OCI-LY7 (cell line): ENCODE measurements around the gene B4GALT6. TPM values are rescaled to one million over a fixed set of nuclear protein-coding genes. Genes with fewer than 3 reads are reported as not detected.

Experiments
- BruUV-seq: library from RNA; stranded (reverse); fragments of 400-500 nt; replicated peaks from 2 replicates; lab custom pipeline; 2021; lab: Mats Ljungman, UMichigan
- CTCF ChIA-PET: fragments of 300-600 bp; sonication (Branson Sonifier 250); formaldehyde crosslinking; loops from one replicate; lab custom pipeline; 2022; ENCODE audit warnings: antibody characterized with exemption; ENCODE audit not compliant: unreplicated experiment; lab: Charles Lee
- POLR2A ChIA-PET: fragments of 300-600 bp; sonication (Branson Sonifier 250); formaldehyde crosslinking; loops from one replicate; lab custom pipeline; 2022; ENCODE audit warnings: antibody characterized with exemption; lab: Charles Lee
- DNase-seq: peaks from one replicate; pipeline ENCODE4 v3.0.0-alpha.2; 2015; ENCODE audit warnings: low spot score
- H2AFZ ChIP-seq: fragments of 200-600 bp; sonication (generic), shearing (Covaris generic); 2 replicates; pipeline ENCODE4 v1.6.1; 2014; ENCODE audit warnings: mild to moderate bottlenecking, antibody characterized with exemption, low read length, moderate library complexity
- H3K27ac ChIP-seq: fragments of 200-600 bp; sonication (generic); 2 replicates; pipeline ENCODE4 v1.5.1; 2014; ENCODE audit warnings: mixed run types, low read depth, mild to moderate bottlenecking, moderate library complexity, low read length, inconsistent platforms; ENCODE audit not compliant: poor library complexity, severe bottlenecking
- H3K36me3 ChIP-seq: fragments of 200-600 bp; sonication (generic); 2 replicates; pipeline ENCODE4 v1.6.1; 2014; ENCODE audit warnings: mild to moderate bottlenecking, antibody characterized with exemption, low read length, moderate library complexity, mixed read lengths; ENCODE audit not compliant: insufficient read depth
- H3K4me1 ChIP-seq: fragments of 200-600 bp; sonication (generic); 2 replicates; pipeline ENCODE4 v1.5.1; 2014; ENCODE audit warnings: mild to moderate bottlenecking, low read length; ENCODE audit not compliant: insufficient read depth, poor library complexity, severe bottlenecking
- H3K4me2 ChIP-seq: fragments of 200-600 bp; sonication (generic); 2 replicates; pipeline ENCODE4 v1.6.1; 2014; ENCODE audit warnings: mild to moderate bottlenecking, low read length
- H3K4me3 ChIP-seq: fragments of 200-600 bp; sonication (generic); 2 replicates; pipeline ENCODE4 v1.5.1; 2014; ENCODE audit warnings: mild to moderate bottlenecking, low read depth, low read length; ENCODE audit not compliant: poor library complexity, severe bottlenecking
- H3K79me2 ChIP-seq: fragments of 200-600 bp; sonication (generic); 2 replicates; pipeline ENCODE4 v1.6.1; 2016; ENCODE audit warnings: low read depth, mild to moderate bottlenecking, low read length, moderate library complexity, mixed read lengths; ENCODE audit not compliant: insufficient read depth
- H3K9me2 ChIP-seq: fragments of 200-600 bp; sonication (generic); 2 replicates; pipeline ENCODE4 v1.6.1; 2016; ENCODE audit warnings: mild to moderate bottlenecking, low read length, mixed read lengths; ENCODE audit not compliant: insufficient read depth
- H3K9me3 ChIP-seq: fragments of 200-600 bp; sonication (generic); 2 replicates; pipeline ENCODE4 v1.6.1; 2014; ENCODE audit warnings: mild to moderate bottlenecking, mixed run types, low read length, mixed read lengths
- H4K20me1 ChIP-seq: fragments of 200-600 bp; sonication (generic); 2 replicates; pipeline ENCODE4 v1.6.1; 2014; ENCODE audit warnings: mild to moderate bottlenecking, antibody characterized with exemption, low read length, moderate library complexity, mixed read lengths; ENCODE audit not compliant: insufficient read depth
- EZH2phosphoT487 ChIP-seq: fragments of 200-600 bp; sonication (generic); IDR thresholded peaks from 2 replicates; pipeline ENCODE4 v1.6.1; 2018; ENCODE audit warnings: low read depth, borderline replicate concordance, mild to moderate bottlenecking, mixed run types, antibody characterized with exemption, low read length, moderate library complexity, mixed read lengths
- intact Hi-C: fragments of 100-400 bp; cut with micrococcal nuclease; formaldehyde crosslinking; loops from one replicate; pipeline ENCODE4 v1.10.0; 2022; ENCODE audit not compliant: unreplicated experiment
- total RNA-seq, 2 experiments: library from RNA; depleted of rRNA in 1 of 2; stranded (reverse); fragments of >200 nt in 1 of 2; shearing (Covaris generic) in 1 of 2; gene quantifications; 2 replicates each; pipeline ENCODE4 v1.2.3, GENCODE V29; 2014 to 2022
- TF ChIP-seq, protein P1 (sequence below): fragments of 200-600 bp; sonication (generic); conservative IDR thresholded peaks from 2 replicates; pipeline ENCODE4 v1.5.1; 2014; ENCODE audit warnings: mild to moderate bottlenecking, antibody characterized with exemption, low read length, moderate library complexity, mixed read lengths

B4GALT6 gene
- total RNA-seq, 2 experiments from 2014 or later, result 5.5 to 22.8 TPM

DNA sequence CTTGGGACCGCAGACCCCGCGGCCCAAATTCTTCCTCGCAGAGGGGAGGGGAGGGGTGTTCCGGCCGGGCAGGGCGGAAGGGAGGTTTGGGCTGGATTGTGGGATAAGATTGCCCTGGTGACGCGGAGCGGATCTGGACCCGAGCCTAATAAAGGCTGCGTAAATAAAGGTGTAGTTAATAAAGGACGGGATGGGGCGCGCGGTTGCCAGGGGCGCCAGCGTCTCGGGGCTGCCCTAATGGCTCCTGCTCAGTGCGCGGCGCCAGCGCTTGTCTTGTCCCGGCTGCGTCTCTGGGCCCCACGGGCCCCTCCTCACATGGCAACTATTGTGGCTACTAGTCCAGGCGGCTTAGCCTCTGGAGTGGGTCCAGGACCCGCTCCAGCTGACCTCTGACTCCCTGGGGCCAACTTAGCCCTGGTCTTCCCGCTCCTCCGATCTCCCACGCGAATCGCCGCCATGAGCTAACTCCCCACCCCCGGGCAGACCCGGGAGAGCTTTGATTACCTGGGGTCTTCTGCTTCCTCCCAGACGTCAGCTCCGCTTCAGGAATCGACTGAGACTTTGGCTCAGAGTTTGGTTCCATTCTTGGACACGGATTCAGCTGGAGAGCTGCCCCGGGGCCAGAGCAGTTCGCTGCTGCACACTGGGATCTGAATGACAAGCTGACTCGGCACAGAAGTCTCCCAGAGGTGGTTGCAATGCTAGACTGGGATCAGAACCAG is 39.8 kb upstream of the B4GALT6 start:
- H2AFZ ChIP-seq, result no peak overlapping the region
- H3K4me3 ChIP-seq, result no peak overlapping the region
- intact Hi-C loops, result loop anchor here (2.0 to 10.0 kb wide), 2 partner anchors 167 to 299 kb away; no protein-coding TSS in a partner anchor

DNA sequence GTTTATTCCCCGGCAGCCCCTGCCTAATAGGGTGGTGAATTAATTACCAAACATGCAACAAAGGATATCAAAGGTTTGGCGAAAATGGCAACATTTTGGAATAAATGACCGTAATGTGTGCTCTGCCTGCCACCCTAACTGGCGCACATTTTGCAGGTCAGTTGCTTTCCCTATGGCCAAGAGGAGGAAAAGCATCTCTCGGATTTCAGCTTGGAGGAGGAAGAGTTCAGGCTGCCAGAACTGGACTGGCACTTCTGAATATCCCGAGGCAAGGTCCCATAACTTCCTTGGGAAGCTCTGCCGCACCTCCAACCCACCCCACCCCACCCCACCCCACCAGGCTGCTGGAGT is 39.2 kb upstream of the B4GALT6 start:
- intact Hi-C loops, result loop anchor here (2.0 to 10.0 kb wide), 2 partner anchors 167 to 299 kb away; no protein-coding TSS in a partner anchor
- POLR2A ChIA-PET, result no interaction called here
- Histone ChIP-seq H3K27ac (no peak overlapping the region), H3K4me3 (no peak overlapping the region), H3K9me3 (no peaks in the 10 kb centered on the region), H4K20me1 (no peaks in the 10 kb centered on the region), H2AFZ (no peak overlapping the region), H3K4me1 (no peaks in the 10 kb centered on the region), H3K4me2 (no peak overlapping the region), H3K79me2 (no peaks in the 10 kb centered on the region), H3K9me2 (no peaks in the 10 kb centered on the region), H3K36me3 (no peaks in the 10 kb centered on the region)
- no peak for DNase-seq
- TF ChIP-seq EZH2phosphoT487, result no peak
- TF ChIP-seq, protein P1, sequence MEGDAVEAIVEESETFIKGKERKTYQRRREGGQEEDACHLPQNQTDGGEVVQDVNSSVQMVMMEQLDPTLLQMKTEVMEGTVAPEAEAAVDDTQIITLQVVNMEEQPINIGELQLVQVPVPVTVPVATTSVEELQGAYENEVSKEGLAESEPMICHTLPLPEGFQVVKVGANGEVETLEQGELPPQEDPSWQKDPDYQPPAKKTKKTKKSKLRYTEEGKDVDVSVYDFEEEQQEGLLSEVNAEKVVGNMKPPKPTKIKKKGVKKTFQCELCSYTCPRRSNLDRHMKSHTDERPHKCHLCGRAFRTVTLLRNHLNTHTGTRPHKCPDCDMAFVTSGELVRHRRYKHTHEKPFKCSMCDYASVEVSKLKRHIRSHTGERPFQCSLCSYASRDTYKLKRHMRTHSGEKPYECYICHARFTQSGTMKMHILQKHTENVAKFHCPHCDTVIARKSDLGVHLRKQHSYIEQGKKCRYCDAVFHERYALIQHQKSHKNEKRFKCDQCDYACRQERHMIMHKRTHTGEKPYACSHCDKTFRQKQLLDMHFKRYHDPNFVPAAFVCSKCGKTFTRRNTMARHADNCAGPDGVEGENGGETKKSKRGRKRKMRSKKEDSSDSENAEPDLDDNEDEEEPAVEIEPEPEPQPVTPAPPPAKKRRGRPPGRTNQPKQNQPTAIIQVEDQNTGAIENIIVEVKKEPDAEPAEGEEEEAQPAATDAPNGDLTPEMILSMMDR, result no peak
- CTCF ChIA-PET, result no interaction called here
- BruUV-seq, result no TSS peak

More for the DNA sequence above, 39.8 kb upstream of the B4GALT6 start:
- Histone ChIP-seq H3K4me2 (no peak overlapping the region), H3K9me2 (no peaks in the 10 kb centered on the region), H3K9me3 (no peaks in the 10 kb centered on the region), H4K20me1 (no peaks in the 10 kb centered on the region), H3K4me1 (no peaks in the 10 kb centered on the region), H3K27ac (no peak overlapping the region), H3K36me3 (no peaks in the 10 kb centered on the region), H3K79me2 (no peaks in the 10 kb centered on the region)
- CTCF ChIA-PET, result no interaction called here
- POLR2A ChIA-PET, result interaction anchor here (0.6 kb wide), 1 partner anchor 168 kb away, joined by 3 read pairs; no protein-coding TSS in a partner anchor
- TF ChIP-seq, protein P1, result no peak
- no peak for TF ChIP-seq EZH2phosphoT487
- BruUV-seq, result no TSS peak
- no peak for DNase-seq

DNA sequence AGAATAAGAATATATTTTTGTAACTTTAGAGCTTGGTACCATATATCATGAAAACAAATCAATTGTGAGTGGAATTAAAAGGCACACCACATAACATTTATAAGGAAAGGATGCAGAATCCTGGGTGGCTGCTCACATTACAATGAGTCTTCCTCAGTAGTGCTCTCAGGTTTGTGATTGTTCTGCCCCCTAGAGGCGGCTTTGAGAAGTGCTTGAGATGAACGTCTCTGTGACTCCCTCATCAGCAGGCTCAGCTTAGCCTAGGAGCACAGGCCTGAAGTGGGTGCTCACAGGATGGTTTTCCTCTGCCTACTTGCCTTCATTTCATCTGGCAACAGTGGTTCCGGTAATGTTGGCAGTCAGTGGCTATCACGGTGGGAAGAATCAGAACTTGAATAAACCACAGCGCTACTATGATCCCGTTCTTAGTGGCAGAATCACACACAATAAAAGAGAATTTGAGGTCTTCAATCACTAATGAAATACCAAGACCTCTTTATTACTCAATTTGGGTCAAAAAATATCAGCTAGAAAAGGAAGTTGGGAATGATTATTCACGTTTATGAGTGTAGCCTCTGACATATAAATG is 38.1 kb upstream of the B4GALT6 start:
- Histone ChIP-seq H3K9me3 (no peaks in the 10 kb centered on the region), H3K4me3 (no peak overlapping the region), H3K4me1 (no peaks in the 10 kb centered on the region), H2AFZ (no peak overlapping the region), H3K27ac (no peak overlapping the region), H3K36me3 (no peaks in the 10 kb centered on the region), H3K79me2 (no peaks in the 10 kb centered on the region), H4K20me1 (no peaks in the 10 kb centered on the region), H3K4me2 (no peak overlapping the region), H3K9me2 (no peaks in the 10 kb centered on the region)
- TF ChIP-seq EZH2phosphoT487, result no peak
- TF ChIP-seq, protein P1, result peak; percentile 80
- no TSS peak for BruUV-seq
- peak; percentile 69 for DNase-seq
- intact Hi-C loops, result loop anchor here (2.0 to 10.0 kb wide), 2 partner anchors 166 to 298 kb away; no protein-coding TSS in a partner anchor
- ChIA-PET CTCF (no interaction called here), POLR2A (interaction anchor here (0.5 to 0.6 kb wide), 2 partner anchors 10 to 148 kb away, joined by 3 read pairs; no protein-coding TSS in a partner anchor)
